Activated T-cell treated with anti-CD3 and anti-CD28 coated beads for 4 hours (primary cell): ENCODE results near the gene BTF3.

Experiments used
- DNase-seq: peaks from one replicate; pipeline ENCODE4 v3.0.0-alpha.2; 2020

Gene BTF3

DNA sequence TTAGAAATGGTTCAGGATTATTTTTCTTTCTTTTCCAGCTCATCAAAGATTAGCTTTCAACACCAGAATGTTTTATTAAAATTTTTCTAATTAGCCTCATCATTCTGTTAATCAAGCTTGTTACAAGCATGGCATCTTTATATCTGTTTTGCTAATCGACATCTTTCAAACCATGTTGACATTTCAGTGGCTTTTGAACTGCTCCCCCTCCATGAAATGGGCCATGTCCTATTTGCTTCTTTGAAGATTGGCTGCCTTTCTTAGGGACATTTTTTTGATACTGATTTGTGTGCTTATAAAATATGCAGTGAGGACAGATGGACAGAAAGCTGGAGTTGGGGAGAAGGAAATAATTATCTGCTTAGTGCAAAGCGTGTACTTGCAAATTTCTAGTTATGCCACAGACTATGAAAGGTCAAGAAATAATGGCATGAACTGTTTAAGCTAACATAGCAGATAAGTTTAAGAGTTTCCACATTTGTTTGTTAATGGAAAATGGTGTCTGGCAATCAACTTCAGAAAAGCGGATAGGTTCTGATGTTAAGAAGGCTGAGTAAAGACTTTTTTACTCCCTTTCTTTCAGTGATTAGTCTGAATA, 27.5 kb downstream of the BTF3 start:
- no peak for DNase-seq

DNA sequence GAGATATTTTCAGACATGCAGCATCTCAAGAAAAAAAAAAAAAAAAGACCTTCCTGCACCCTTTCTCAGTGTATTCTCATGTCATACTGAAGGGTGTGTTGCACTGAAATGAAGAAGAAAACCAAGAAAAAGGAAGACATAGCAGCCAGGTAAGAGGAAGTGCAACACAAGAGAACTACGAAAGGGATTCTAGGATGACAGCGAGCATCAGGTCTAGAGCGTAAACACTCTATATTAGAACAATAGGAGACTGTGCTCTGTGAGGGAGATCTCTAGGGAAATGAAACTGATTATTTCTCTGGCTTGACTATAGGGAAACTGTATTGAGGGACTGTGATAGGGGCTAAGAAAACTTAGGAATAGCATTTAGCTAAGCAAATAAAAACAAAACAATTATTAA, 30.0 kb downstream of the BTF3 start:
- DNase-seq: no peak

DNA sequence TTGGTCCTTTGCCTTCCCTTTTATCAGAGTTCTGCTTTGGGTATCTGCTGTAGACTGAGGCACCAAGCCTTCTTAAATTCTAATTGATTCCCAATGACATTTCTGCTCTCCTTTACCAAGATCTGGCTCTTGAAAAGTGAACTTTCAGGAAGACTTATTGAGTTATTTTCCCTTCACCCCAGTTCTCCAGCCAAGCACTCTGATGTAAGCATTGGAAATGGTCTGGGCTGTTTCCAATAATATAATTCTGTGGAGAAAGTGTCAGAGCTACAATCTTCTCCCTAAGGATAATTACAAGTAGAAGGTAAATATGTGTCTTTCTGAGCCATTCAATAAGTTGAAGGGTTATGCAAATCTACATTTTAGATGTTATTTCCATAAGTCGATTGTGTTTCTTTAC, 30.8 kb downstream of the BTF3 start:
- DNase-seq: no peak

DNA sequence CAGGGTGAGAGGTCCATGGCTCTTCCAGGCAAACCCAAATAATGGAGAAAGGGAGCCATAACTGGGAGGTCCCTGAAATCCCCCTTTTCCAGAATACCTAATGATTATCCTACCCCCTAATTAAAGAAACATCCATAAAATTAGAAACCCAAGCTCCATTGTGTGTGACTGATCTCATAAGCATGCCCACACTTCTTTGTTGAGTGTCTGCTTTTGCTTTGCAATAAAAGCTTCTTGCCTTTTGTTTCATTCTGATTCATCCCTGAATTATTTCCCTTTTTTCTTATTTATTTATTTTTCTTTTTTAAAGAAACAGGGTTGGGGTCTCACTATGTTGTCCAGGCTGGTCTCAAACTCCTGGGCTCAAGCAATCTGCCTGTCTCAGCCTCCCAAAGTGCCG, 33.1 kb downstream of the BTF3 start:
- DNase-seq: no peak

DNA sequence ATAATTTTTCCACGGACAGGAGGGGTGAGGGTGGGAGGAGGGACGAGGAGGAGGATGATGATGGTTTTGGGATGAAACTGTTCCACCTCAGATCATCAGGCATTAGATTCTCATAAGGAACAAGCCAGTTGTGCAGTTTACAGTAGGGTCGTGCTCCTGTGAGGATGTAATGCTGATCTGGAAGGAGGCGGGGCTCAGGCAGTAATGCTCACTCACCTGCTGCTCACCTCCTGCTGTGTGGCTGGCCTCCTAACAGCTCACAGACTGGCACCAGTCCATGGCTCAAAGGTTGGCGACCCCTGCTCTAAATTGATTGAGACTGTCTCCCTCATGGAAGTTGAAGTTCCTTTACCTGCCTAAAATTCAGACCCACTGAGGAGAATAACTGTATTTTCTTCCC, 34.0 kb downstream of the BTF3 start:
- DNase-seq: no peak

DNA sequence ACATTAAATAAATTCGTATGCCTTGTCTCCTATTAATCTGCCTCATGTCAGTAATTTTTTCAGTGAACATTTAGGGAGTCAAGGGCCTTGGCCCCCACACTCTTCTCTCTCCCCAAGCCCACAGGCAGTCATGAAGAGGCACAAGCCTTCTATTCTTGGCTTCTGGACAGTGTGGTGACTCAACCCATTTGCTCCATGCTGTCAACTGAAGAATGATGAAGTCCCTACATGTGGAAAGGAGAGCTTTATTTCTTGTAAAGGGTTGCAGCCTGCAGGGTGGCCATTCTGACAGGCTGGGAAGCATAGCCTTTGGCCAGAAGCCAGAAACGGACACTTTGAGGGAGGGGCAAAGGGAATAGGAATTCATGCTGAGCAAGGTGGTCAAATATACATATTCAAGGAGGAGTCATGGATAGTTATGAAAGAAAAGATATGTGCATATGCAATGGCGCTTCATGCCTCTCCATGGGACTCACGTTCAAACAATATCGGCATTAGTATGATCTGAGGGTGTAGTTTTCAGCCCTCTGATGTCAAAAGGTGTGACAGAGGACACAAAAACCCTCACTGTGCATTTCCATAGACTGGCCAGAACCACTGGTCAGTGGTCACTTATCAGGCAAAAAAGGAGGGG, 35.9 kb downstream of the BTF3 start:
- no peak for DNase-seq

DNA sequence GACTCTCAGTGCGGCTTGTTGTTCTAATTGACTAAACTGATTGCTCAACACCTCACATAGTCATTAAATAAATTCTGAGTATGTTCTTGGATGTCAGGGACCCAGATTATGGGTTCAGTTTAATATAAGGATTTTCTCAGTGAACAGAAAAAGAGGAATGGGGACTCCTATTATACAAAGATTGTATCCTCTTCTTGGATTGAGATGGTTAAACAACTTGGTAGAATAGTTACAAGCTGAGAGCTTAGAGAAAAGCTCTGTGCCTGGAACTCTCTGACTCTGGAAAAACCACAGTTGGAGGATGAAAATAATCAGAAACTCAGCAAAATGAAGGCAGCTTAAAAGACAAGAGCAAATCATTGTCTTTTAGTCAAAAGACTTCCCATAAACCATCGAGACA, 36.7 kb downstream of the BTF3 start:
- DNase-seq: no peak

DNA sequence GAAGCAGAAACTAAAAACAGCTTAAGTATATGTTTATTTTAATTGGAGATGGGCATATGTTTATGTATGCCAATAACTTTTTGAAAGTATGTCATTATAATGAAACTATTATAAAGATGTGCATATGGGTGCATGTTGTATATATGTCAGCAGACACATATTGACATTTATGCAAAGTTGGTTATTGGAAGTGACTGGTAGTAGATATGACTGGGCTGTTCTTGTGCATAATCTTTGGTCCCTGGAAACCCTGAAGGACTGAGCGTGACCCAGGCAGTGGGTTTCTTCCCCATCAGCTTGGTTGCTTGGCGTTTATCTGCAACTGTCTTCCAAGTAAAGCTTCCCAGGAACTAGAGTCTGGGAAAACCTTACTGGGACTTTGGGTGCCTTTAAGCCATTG, 41.5 kb downstream of the BTF3 start:
- no peak for DNase-seq

DNA sequence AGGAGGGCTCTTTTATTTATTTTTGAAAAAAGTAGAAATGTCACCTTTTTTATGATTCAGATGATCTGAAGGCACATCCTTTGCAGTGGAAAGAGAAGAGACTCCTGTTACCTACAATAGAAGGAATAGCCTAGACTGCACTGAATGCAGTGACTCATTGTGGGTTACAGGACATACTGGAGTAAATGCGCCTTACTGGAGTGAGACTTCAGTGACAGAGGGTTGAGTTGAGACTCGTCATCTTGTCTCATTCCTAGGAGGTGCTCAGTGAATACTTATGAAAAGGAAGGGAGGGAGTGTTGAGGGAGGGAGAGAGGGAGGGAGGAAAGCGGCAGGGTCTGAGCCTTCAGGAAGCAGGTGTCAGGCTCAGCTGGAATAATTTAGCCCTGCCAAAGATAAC, 42.0 kb downstream of the BTF3 start:
- no peak for DNase-seq

DNA sequence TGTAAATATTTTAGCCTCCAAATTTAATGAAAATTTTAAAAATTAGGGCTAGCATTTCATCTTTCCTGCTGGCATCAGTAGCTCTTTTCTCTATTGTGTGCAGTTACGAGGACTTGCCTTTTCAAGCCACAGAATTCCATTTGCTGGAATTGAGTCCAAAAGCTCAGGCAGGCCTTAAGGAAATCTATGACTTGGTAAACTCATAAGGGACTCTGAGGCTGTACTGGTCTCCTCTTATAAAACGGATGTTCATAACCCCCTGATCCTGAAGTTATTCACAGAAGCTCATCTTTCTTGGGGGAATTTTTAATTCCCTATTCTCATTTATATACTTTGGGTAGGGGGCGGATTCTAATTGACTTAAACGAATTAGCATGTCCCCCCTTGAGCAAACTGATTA, 43.8 kb downstream of the BTF3 start:
- no peak for DNase-seq

DNA sequence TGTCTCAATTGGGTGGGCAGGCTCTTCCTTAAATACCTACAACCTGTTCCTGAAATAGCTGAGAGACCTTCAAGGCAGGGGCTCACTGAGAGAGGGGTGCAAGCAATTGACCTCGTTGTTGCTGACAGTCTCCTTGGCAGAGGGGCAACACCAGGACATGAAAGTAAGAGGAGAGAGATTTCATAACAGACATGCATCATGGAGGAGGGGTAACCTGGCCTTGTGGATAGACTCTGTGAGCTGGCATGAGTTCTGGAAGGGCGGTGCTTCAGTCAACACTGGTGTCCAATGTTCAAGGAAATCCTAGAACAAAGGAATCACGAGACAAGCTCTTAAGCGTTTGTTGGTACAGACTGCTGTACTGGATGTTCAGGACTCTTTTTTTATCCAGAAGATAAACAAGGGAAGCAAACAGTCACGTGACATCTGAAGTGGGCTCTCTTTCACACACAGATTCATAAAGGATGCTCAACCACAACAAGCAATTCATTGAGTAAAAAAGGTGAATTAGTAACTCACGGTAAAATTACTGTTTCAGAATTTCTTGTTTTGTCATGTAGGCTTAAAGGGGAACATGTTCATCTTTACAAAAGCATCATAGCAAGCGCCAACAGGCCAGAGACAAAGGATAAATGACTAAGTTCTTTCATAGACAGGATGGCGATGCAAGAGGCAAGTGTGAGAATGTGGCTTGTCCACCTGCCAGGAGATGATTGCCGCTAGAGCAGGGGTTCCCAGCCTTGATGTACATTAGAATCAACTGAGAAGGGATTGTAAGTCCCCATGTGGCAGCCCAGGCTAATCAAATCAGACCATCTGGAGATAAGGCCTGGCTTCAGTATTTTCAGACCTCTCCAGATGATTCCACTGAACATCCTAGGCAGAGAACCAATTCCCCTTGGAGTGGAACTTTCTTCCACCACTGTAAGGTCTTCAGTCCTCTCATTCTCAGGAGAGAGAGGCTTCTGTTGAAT, 46.5 kb downstream of the BTF3 start:
- DNase-seq: no peak

DNA sequence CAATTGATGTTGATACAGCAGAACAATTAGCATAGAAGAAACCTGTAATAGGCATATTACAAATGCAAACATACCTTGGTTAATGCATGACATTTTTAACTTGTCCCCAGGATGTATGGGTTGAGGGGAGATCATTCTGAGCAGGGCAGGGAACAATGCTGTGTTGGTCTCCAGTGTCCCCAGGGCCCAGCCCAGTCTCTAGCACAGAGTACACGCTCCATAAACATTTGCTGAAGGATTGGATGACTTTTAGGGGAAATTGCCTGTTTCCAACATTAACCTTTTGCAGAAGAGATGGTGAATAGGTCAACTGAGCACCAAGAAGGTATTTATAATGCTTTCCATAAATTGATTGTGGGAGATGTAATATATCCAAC, 47.1 kb downstream of the BTF3 start:
- no peak for DNase-seq

DNA sequence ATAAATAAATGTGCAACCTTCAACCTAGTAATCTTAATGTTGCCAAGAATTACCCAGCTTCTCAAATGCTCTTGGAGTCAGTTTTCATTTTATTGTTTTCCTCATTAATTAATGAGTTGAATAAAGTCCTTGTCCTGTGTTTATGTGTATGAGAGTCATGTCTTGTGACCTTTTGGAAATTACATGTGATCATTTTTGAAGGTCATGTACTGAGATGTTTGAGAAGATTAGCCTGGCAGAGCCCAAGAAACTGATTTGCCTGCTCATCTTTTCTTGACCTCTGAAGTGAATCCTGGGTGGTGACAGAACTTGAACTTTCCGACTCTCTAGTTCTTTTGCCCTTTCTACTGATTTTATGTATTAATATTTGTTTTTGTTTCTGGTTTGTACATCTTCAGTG, 51.8 kb downstream of the BTF3 start:
- no peak for DNase-seq

DNA sequence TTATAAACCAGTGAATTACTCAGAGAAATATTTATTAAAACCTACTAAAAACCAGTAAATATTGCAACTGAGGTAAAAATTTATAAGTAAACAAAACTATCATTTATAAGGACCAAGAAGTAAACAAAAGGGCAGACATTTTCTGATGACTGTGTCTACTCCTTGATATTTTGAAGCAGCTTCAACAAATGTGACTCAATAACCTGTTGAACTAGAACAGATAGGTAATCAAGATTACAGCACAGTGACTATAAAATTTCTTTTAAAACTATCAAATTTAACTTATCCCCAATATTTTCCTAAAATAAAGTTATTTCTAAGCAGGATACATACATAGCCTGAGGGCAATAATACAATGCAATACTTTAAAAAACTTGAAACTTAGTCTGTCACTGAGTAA, 54.4 kb downstream of the BTF3 start:
- no peak for DNase-seq
